Activated CD4-positive, alpha-beta T cell treated with anti-CD3 and anti-CD28 coated beads, Interleukin-2, amount 50 U/mL, for 24 hours (primary cell): Measurements from ENCODE around the gene ARL15.

Source experiments
- DNase-seq, 2 donors: peaks; one replicate each; pipeline ENCODE4 v3.0.0-alpha.2; 2020; ENCODE audit warnings: low read depth in 1 of 2, low spot score in 1 of 2

Gene ARL15

DNA sequence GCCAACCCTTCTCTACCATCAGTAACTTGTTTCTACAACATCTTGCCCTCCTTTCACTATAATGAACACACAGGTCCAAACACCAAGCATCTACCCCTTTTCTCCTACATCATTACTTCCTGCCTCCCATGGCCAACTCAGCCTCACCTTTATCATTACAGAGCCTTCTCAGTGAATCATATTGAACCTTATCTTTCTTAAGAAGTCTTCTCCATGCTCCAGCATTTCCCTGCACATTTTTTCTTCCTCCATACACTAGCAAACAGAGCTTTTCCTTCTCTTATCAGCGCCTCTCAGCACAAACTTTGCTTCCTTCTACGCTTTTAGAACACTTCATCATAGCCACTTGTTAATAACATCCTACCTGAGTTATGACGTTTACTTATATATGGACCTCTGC lies 148.2 kb downstream of the ARL15 start:
- no peak for DNase-seq

DNA sequence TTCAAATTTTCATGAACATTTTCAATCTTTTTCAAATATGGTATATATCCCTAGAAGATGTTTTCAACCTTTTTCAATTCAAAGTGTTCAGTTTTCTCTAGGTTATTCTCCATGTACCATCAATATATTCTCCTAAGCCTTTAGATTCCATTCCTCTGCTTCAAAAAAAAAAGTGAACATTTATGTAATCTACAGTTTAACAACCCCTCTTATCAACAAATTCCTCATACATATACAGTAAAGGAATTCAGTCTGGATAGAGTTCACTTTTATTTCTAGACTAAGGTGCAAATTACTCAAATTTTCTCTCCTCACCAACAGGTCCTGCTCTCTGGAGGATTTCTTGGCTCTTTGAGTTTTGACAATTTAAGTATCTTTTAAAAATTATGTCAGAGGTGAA lies 150.0 kb downstream of the ARL15 start:
- no peak for DNase-seq

- no peak for DNase-seq
These were observed 150.5 kb downstream of the ARL15 start for GRCh38 chr5:54159893-54160195.

GRCh38 chr5:54159153-54159892 lies 151.1 kb downstream of the ARL15 start:
- DNase-seq, result no peak

DNA sequence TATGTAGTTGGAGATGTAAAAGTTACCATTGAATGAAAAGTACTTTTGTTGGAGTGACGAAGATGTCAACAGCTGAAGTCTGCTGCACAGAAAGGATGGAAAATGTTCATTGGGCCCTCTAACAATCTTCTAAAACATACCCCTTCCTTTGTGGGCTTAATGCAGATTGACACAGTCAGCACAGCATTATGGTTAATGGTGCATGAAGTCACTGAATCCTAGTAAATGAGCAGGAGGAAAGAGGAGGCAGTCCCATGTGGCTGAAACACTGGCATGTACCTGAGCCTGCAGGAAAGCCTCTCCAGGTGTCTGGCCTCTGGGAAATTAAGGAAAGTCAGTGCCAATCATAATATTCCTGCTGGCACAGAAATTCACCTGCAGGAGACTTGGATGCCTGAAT lies 153.8 kb downstream of the ARL15 start:
- no peak for DNase-seq

- no peak for DNase-seq
These were observed 159.5 kb downstream of the ARL15 start for GRCh38 chr5:54150841-54151240.

- no peak for DNase-seq
These were observed 161.5 kb downstream of the ARL15 start for GRCh38 chr5:54148858-54149257.

DNA sequence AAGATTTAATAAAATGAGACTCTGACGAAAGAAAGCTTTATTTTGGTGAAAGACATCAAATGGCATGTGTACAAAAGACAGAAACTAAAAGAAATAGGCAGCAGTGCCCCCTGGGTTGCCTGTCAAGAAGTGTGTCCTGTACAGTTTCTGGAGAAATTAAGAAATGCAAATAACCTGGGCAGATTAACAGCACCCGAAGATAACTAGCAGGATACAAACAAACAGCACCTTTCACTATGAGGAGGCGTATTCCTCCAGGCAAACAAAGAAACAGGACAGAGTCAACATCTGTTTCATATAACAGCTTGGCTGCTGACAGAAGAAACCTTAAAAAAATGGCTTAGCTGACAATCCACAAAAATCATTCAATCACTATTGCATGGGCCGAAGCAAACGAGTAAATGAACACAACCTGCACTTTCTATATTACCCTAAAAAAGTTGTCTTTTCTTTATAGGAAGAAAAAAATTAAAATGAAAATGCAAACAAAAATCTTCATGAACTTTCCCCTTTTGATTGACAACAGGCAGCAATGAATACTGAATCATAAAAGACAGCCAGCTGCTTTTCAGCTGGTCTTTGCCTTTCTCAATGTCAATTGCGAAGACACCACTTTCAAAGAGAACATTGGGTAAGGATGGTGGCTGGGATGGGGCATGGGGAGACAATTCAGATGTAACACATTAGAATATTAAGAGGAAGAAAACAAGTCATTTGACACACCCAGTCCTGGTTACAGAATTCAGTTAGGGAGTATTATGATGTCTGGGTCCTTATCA lies 162.1 kb downstream of the ARL15 start:
- DNase-seq, result no peak

DNA sequence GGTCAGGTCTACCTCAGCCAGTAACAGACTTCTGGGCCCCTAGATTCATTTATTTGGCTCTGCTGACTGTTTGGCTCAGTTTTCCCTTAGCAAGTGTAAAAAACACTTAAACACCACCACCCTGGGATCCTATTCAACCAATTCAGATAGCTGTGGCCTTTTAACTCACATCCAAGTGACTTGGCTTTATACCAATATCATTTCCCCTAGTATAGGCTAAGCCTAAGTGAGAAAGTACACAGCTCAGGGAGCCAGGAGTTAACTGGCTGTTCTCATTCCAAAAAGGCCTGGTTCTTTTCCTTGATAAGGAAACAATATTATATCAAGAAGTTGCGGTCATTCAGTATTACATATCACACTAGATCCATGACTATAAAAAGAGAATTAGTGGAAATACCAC lies 163.5 kb downstream of the ARL15 start:
- no peak for DNase-seq

DNA sequence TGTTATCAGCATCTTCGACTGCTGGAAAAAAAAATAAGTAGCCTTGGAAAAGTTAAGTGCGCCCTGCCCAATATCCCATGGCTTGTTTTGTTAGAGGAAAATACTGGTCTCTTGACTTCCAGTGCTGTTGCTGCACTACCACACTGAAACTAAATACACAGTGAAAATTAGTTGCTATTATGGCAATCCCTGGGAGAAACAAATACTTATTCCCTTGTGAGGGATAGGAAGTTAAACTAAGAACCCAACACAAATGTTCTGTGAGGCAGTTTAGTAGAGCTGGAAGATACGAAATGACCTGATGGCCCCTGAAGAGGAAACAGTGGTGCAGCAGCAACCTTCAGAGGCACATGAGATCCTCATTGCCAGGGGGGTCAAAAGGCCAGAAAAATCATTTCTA lies 164.0 kb downstream of the ARL15 start:
- no peak for DNase-seq

GRCh38 chr5:54140247-54140840 lies 170.0 kb downstream of the ARL15 start:
- DNase-seq, result no peak

- no peak for DNase-seq
These were observed 173.6 kb downstream of the ARL15 start for GRCh38 chr5:54136516-54137440.

DNA sequence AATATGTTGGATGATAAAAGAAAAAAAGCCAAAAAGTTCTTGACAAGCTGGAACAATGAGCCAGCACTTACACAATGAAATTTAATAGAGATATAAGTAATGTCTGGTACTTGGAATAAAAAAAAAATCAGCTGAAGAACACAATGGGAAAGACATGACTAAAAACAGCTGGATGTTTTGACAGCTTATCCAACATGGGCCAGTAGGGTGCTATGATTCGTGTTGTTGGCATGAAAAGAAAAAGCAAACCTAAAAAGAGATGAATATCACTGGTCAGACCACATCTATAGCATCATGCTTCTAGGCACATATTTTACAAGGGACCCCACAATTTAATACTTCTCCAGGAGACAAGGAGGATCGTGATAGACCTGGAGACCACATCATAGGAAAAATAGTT lies 175.3 kb downstream of the ARL15 start:
- DNase-seq, result no peak

DNA sequence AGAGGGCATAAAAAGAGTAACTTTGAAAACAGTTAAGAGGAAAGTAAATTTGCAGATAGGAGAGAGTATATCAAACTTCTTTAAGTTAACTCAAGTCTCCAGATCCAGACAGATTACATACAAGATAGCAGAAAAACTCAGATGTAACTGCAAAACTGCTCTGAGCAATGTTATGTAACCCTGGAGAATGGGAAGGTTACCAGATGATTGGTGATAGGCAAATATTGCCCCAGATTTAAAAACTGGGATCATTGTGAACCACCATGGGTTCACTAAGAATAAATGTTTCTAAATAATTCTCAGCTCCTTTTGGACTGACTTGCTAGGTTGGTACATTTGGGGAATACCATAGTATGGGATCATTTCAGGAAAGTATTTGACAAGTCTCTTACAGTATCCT lies 176.5 kb downstream of the ARL15 start:
- no peak for DNase-seq

DNA sequence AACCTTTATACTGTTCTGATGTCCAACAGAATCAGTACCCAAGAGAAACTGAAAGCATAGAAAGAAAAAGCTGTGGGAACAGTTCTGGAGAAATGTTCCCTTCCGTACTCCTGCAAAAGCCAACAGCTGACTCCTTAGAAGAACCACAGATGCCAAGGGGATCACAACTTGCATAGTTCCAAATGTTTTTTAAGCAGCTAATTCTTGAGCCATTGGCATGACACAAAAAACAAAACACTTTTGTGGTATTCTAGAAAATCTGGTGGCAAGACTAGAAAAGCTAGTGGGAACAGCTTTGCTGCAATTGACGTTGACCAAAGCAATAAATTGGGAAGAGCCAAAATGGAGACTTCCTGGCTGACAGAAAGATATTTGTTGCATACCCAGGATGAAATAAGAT lies 189.9 kb downstream of the ARL15 start:
- no peak for DNase-seq

GRCh38 chr5:54117957-54118356 lies 192.4 kb downstream of the ARL15 start:
- no peak for DNase-seq

DNA sequence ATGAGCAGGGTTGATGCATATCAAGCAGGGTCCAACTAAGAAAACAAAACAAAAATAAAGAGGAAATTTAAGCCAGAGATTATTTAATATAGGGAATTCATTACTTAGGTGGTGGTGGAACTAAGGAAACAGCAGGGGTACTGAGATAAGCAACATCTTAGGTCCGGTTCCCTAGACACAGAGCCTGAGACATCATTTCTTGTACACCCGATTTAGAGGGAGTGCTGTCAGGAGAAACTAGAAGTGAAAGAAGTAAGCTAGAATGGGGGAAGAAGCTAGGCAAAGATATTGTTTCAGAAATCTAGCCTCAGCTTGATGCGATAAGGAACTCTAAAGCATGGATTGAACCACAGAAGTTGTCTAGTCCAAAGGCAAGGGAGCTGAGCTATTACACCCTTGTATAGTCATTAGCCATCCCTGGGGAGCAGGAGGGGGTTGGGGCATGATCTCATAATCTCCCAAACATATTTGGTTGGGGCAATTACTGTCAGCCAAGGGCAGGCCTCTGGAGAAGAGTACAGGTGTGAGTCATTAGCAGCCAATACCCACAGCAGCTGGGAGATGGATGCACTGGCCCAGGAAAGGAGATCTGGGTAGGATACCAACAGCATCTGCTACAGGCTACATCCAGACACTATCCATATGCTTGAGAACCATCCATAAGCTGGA lies 194.5 kb downstream of the ARL15 start:
- DNase-seq, result no peak

- DNase-seq, result no peak
These were observed 197.3 kb downstream of the ARL15 start for GRCh38 chr5:54113060-54113459.

- DNase-seq, result no peak
These were observed 200.6 kb downstream of the ARL15 start for GRCh38 chr5:54109626-54110330.

GRCh38 chr5:54108136-54108535 lies 202.2 kb downstream of the ARL15 start:
- no peak for DNase-seq
